Activated T-helper 1 cell treated with anti-CD3 and anti-CD28 coated beads, Interleukin-2, amount 50 U/mL, for 16 hours (primary cell): ENCODE results near the gene WDR90.

Experiments used
- DNase-seq, 2 donors: peaks; one replicate each; pipeline ENCODE4 v3.0.0-alpha.2; 2020; ENCODE audit warnings: low read depth in 1 of 2, low spot score in 1 of 2

Gene WDR90

DNA sequence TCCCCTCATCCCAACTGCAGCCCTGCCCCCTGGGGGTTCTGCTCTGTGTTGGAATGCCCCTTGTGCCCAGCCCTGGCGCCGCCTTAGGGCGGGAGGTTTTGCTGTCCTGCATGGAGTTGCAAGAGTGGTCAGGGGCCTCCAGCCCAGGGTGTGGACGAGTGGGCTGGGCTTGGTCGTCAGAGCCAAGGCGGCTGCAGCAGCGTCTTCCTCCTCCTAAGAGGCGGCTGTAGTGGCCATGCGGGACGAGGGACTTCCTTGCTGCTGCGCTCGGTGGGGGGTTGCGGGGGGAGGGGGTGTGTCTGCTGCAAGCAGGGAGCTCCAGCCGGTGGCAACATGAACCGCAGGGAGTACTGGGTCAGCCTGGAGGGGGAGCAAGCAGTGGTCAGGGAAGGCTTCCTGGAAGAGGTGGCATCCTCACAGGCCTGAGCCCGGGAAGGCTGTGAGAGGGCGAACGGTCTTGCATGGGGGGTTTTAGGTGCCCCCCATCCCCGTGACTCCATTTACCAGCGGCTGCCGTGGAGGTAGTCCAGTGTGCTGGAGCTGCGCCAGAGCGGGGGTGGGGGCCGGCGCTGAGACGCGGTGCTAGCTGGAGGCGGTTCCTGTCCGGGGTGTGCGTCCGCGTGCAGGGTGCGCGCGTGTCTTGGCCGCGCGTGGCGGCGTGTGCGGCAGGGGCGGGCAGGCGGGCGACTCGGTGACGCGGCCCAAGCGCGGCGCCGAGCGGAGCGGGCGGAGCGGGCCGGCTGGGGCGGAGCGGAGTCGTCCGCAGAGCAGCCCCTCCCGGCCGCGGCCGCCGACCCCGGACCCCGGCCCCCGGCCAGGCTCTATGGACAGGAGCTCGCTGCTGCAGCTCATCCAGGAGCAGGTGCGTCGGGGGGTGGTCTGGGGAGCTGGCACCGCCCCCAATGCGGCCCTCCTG, 26.1 kb downstream of the WDR90 start, which contains the start of gene RHBDL1:
TSS of gene RHBDL1 (plus strand) at position 704 of the 916 bp plus-strand sequence. CDS start at position 824, 120 bp downstream.
- no peak for DNase-seq

DNA sequence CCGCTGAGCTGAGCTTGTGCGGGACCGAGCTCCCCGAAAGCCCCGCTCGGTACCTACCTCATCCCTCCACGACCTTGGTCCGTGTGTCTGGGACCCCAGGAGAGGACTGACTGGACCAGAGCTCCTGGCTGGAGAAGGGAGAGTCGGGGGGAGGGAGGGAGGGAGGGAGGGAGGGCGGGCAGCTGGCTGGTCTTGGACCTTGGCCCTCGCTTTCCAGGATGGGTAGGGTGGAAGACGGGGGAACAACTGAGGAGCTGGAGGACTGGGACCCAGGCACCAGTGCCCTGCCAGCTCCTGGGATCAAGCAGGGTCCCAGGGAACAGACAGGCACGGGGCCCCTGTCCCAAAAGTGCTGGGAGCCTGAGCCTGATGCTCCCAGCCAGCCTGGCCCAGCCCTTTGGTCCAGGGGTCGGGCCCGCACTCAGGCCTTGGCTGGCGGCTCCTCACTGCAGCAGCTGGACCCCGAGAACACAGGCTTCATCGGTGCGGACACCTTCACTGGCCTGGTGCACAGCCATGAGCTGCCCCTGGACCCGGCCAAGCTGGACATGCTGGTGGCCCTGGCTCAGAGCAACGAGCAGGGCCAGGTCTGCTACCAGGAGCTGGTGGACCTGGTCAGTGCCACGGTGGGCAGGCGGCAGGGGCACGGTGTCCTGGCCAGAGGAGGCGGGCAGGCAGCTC, 26.9 kb downstream of the WDR90 start:
- DNase-seq: no peak

DNA sequence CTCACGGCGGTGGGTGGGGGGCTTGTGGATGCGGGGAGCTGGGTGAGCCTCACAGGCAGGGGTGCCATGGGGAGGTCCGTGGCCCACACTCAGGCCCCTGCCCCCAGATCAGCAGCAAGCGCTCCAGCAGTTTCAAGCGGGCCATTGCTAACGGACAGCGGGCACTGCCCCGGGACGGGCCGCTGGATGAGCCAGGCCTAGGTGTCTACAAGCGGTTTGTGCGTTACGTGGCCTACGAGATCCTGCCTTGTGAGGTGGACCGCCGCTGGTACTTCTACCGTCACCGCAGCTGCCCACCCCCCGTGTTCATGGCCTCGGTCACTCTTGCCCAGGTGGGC, 27.4 kb downstream of the WDR90 start:
- no peak for DNase-seq

DNA sequence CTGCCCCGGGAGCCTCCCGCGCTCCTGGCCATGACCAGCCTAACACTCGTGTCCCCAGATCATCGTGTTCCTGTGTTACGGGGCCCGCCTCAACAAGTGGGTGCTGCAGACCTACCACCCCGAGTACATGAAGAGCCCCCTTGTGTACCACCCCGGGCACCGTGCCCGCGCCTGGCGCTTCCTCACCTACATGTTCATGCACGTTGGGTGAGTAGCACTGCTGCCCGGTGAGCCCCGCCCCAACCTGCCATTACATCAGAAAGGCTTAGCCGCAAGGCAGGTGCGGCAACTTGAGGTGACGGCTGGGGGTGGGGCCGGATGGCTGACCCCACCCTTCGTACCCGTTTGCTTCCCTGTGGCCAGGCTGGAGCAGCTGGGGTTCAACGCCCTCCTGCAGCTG, 27.7 kb downstream of the WDR90 start:
- DNase-seq: no peak

DNA sequence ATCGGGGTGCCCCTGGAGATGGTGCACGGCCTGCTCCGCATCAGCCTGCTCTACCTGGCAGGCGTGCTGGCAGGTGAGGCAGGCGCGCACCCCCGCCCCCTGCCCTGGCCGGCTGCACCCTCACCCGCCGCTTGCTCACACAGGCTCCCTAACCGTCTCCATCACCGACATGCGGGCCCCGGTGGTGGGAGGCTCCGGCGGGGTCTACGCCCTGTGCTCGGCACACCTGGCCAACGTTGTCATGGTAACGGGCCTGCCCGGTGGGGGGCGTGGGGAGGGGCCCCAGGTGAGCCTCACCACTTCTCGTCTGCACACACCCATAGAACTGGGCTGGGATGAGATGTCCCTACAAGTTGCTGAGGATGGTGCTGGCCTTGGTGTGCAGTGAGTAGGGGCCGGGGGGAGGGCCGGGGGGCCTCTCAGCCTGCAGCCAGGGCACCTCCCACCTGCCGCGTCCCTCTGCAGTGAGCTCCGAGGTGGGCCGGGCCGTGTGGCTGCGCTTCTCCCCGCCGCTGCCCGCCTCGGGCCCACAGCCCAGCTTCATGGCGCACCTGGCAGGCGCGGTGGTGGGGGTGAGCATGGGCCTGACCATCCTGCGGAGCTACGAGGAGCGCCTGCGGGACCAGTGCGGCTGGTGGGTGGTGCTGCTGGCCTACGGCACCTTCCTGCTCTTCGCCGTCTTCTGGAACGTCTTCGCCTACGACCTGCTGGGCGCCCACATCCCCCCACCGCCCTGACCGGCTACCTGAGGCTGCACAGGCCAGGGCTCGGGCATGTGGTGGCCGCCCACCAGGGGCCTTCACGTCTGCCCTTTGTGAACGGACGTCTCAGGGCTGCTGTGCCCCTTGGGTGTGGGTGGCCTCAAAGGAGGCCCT, 28.4 kb downstream of the WDR90 start:
- DNase-seq: no peak

DNA sequence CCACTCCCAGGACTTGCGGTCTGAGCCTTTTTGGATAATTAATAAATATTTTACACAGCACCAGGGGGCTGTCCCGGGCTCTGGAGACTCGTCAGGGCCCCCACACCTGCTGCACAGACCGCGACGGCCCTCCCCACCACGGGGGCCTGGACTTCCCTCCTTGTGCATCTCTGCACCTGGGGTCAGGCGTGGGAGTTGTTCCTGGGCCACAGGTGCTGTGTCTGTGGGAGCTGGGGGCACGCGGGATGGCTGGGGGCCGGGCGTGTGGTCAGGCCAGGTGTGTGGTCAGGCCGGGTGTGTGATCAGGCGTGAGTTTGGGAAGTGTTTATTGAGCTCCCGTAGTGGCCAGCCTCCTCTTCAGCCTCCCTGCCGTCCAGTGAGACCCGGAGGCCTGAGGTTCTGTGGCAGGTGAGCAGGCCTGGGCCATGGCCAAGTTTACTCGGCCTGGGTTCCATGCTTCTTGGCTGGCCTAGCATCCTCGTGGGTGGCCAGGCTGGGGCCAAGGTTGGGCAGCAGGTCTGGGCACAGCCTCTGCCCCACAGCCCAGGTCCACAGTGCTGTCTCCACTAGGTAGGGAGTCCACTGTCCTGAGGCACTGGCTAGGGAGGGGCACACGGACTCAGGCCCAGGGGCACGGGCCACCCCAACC, 29.2 kb downstream of the WDR90 start:
- DNase-seq: no peak

DNA sequence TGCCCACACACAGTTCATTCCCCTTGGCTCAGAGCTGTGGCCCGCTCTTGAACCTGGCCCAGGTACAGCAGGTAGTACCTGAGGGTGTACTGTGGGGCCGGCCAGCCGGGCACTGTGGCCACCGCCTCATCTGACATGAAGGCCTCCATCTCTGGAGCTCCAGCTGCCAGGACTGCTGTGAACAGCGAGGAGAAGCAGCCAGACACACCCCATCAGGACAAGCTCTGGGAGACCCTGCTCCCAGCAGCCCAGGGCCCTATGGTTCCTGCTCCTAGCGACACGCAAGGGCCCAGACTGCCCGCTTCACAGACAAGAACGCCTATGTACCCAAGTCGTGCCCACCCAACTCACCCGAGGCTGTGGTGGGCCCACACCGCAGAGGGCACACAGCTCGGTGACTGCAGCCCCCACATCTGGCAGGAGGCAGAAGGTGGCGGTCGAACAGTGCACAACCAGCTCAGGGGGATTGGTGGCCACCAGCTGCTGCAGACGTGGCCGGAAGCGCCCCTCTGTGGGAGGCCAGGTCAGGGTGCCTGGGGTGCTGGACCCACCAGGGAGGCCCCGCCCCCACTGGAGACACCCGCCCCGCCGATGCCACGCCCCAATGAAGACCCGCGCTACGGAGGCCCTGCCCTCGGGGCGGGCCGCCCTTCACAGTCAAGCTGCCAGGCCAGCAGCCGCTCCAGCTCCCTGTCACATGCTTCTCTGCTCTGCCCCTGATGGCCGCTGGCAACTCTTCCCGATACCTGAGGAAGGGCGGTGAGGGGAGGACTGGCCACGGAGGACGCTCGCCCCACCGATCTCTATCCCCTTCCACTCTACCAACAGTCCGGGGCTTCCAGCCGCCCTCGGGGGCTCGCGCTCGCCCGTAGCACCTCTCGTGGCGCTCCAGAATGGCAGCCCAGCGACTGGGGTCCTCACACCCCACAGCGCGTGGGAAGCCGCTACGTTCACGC, 30.0 kb downstream of the WDR90 start:
- no peak for DNase-seq

DNA sequence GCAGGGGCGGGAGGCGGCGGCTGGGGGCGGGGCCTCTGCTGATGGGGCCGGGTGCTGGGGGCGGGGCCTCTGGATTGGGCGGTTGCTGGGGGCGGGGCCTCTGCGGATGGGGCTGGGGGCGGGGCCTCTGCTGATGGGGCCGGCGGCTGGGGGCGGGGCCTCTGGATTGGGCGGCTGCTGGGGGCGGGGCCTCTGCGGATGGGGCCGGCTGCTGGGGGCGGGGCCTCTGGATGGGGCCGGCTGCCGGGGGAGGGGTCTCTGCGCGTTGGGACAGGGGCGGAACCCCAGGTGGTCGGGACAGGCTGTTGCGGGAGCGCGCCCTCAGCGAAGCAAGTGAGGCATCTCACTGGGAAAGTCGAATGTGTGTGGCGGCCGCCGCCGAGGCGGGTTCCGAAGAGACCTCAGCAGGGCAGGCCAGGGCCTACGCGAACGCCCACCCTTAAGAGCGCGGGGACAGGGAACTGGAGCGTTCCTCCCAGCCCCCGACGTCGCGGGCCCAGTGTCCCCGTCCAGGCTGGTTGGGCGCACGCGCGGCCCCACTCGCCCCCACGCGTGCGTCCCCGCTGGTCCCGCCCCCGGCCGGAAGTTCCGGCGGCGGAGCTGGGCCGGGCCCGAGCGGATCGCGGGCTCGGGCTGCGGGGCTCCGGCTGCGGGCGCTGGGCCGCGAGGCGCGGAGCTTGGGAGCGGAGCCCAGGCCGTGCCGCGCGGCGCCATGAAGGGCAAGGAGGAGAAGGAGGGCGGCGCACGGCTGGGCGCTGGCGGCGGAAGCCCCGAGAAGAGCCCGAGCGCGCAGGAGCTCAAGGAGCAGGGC, 30.9 kb downstream of the WDR90 start, which contains the start of gene STUB1:
TSS of gene STUB1 (plus strand) at position 597 of the 811 bp plus-strand sequence. CDS start at position 713, 116 bp downstream.
- DNase-seq: peak; percentile 70 to 76

DNA sequence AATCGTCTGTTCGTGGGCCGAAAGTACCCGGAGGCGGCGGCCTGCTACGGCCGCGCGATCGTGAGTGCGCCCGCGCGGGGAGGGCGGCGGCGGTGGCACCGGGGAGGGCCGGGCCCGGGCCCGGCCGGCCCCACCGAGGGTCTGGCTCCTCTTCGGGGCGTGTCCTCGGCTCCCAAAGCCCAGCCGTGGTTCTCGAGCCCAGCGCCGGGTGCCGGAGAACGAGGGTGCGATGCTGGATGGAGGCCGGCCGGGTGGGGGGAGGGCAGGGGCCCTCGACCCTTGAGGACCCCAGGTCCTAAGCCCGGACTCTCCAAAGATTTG, 31.4 kb downstream of the WDR90 start:
- no peak for DNase-seq

DNA sequence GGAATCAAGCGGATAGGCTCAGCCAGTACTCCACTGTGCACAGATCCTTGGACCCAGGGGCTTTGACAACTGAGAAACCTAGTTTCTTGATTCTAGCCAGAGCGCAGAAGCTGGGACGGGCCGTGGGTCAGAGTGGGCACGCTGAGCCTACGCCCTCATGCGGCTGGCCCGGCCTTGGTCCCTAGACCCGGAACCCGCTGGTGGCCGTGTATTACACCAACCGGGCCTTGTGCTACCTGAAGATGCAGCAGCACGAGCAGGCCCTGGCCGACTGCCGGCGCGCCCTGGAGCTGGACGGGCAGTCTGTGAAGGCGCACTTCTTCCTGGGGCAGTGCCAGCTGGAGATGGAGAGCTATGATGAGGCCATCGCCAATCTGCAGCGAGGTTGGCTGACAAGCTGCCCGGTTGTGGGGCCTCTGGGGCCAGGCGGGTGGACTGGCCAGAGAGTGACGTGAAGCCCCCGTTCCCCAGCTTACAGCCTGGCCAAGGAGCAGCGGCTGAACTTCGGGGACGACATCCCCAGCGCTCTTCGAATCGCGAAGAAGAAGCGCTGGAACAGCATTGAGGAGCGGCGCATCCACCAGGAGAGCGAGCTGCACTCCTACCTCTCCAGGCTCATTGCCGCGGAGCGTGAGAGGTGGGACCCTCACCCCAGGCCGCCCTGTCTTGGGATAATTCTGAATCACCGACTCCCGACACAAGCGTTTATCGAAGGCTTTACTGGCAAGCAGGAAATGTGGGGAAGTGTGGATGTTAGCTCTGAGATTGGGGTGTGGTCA, 32.0 kb downstream of the WDR90 start:
- no peak for DNase-seq

DNA sequence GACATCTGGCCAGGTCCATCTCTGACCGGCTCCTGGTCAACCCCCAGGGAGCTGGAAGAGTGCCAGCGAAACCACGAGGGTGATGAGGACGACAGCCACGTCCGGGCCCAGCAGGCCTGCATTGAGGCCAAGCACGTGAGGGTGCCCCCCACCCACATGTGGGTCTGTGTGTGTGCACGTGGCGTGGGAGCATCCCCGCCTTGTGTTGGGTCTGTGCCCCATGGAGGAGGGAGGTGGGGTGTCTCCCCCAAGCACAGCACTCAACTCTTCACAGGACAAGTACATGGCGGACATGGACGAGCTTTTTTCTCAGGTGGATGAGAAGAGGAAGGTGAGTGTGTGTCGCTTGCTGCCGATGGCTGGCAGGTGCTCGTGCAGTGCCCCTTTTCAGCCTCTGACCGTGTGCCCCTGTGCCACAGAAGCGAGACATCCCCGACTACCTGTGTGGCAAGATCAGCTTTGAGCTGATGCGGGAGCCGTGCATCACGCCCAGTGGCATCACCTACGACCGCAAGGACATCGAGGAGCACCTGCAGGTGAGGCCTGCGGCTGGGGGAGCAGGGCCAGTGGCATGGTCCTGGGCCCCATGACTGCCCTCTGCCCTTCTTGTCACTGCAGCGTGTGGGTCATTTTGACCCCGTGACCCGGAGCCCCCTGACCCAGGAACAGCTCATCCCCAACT, 32.7 kb downstream of the WDR90 start:
- no peak for DNase-seq

DNA sequence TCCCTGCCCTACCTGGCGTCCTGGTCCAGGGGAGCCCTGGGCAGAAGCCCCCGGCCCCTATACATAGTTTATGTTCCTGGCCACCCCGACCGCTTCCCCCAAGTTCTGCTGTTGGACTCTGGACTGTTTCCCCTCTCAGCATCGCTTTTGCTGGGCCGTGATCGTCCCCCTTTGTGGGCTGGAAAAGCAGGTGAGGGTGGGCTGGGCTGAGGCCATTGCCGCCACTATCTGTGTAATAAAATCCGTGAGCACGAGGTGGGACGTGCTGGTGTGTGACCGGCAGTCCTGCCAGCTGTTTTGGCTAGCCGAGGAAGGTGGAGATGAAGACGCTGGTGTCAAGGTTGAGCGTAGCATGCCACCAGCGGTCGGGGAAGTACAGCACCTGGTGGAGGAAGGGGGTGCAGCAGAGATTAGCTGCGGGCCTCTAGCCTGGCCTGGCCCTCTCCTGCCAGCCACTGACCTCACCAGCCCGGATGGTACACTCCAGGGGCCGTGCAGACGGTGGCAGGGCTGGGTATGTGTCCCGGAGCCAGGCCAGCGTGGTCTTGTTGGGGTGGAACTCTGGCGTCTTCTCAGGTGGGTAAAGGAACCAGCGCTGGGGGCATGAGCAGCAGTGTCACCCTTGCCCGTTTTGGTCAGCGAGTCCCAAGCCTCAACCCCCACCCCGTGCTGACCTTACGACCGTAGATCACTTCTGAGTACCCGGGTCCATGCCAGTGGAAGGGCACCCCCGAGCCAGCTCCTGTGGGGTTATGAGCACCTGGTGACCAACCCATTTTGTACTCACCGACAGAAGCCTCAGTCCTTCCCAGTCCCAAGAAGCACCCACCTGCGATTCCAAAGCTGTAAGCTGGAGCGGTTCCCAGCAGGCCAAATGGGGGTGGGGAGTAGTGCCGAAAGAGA, 33.6 kb downstream of the WDR90 start:
- no peak for DNase-seq

DNA sequence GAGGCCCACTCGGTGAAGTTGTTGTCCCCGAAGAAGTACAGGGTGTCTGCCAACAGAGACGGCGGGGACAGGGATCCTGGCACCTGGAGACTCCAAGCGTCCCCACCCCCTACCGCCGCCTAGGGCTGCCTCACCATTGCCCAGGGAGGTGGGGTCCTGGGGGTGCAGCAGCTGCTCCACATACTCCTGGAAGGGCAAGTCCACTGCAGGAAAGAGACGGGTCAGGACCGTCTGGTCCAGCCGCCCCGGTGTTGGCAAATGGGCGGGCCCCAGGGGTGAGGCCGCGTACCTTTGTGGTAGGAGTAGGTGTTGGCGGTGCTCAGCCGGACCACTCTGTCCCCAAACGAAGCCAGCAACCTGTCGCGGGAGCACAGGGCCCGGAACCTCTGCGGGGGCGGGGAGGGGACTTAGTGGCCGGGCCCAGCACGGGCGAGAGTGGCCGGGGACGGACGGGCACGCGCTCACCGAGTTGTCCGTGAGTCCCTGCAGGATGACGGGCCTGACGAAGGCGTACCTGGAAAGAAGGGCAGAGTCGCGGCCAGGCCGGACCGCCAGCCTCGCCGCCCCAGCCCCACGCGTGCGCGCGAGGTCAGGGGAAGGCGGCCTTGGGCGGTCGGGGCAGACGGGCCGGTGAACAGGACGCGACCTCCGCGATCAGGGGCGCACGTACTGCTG, 34.4 kb downstream of the WDR90 start:
- no peak for DNase-seq

DNA sequence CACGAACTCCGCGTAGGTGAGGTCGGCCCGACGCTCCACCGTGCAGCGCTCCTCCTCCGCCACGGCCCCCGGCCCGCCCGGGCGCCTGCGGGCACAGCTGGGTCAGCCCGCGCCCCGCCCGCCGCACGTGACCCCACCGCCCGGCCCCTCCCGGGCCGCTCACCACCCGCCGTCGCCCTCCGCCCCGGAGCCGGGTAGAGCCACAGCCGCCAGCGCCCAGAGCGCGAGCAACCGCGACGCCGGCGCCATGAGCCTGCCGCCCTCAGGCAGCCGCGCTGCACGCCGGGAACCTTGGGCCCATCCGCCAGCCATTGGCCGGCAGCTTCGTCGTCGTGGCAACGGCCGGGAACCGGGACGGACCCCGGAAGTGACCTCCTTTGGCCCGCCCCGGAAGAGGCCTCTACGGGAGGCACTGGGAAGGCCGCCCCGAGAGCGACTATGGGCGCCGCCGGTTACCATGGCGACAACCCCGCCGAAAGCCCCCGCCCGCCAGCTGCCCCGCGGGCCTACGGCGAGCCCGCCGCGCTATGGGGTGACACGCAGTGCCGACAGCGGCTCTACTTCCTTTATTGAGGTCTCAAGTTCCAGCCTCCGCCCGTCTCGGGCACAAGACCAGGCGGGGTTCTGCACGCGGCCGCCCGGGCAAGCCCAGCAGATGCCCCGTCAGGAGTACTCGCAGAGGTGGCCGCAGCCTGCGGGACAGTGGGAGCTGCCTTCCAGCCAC, 35.1 kb downstream of the WDR90 start, which contains the start of gene JMJD8:
TSS of gene JMJD8 (minus strand) at position 264 of the 724 bp plus-strand sequence. CDS start at position 249, 15 bp downstream.
- DNase-seq: peak; percentile 91 to 96

DNA sequence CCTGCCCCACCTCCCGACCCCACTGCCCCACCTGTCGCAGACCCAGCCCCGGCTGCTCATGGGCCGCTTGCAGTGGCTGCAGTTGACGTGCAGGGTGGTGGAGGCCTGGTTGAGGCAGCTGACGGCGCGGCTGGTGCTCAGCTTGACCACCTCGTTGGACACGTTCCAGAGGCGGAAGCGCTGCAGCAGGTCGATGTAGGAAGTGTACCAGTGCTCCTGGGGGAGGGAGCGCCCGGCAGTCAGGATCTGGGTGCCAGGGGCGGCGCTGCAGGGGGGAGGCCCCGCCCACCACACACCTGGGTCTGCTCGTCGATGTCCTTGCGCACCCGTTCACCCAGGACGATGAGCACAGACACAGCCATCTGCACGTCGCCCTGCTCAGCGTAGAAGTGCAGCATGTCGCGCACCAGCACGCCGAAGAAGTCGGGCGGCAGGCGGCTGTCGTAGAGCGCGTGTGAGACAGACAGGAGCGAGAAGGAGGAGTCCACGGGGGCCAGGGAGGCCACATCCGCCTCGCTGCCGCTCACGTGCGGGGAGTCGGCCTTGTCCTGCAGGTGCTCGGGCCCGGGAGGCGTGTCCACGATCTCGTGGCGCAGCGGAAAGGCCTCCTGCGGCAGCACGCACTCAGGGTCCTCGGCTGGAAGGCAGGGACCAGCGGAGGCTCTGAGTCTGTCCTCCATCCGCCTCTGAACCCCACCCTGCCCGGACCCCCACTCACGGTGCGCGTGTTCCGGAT, 36.0 kb downstream of the WDR90 start:
- DNase-seq: no peak
